Hematopoietic multipotent progenitor cell treated with erythropoietin and hydrocortisone succinate and interleukin-3 and kit ligand, for 6 days (in vitro differentiated cells): ENCODE results near the gene MCHR2.
A peak's percentile ranks its signal among the peaks of the same experiment; 100 is the strongest.
"Not testable (repeated sequence)": the region's sequence is repeated elsewhere in the genome, so short reads cannot be mapped to it uniquely, and the experiment has no call there.

Experiments
- DNase-seq: peaks from one replicate; pipeline ENCODE4 v3.0.0-alpha.2; 2015

MCHR2 gene

GRCh38 chr6:99993533-99994251, at the start of gene MCHR2:
Gene MCHR2 (minus strand): TSS chr6:99994223. CDS start chr6:99956147, 38,076 bp downstream.
- no peak for DNase-seq

DNA sequence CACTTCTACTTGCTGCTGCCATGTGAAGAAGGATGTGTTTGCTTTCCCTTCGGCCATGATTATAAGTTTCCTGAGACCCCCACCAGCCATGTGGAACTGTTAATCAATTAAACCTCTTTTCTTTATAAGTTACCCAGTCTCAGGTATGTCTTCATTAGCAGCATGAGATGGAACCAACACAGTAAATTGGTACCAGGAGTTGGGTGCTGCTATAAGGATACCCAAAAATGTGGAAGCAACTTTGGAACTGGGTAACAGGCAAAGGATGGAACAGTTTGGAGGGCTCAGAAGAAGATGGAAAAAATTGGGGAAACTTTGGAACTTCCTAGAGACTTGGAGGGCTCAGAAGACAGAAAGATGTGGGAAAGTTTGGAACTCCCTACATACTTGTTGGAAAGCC, 44.5 kb upstream of the MCHR2 start:
- DNase-seq = not testable (repeated sequence)

GRCh38 chr6:100035873-100036653, 42.0 kb upstream of the MCHR2 start:
- DNase-seq = no peak

- no peak for DNase-seq
These were observed 29.8 kb upstream of the MCHR2 start for GRCh38 chr6:100023798-100024197.

DNA sequence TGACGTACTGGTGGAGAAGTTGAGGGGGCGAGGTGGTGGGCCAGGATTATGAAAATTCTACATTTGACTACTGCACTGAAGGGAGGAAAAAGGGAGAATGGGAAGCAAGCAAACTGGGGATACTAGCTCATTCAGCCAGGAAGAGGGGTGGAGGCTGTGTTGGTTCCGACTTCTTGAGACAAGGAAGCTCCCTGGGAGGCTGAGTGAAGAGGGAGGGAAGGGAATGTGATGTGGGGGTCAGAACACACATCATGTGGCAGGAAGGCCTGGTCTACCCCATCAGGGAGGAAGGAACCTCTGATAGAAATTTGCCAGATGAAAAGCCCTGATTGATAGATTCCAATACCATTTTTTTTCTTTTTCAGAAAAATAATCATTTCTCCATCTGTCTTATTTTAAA, 28.8 kb upstream of the MCHR2 start:
- no peak for DNase-seq

GRCh38 chr6:100008857-100009256, 14.8 kb upstream of the MCHR2 start:
- no peak for DNase-seq

GRCh38 chr6:100001915-100002388, 7.9 kb upstream of the MCHR2 start:
- DNase-seq = peak; percentile 76

DNA sequence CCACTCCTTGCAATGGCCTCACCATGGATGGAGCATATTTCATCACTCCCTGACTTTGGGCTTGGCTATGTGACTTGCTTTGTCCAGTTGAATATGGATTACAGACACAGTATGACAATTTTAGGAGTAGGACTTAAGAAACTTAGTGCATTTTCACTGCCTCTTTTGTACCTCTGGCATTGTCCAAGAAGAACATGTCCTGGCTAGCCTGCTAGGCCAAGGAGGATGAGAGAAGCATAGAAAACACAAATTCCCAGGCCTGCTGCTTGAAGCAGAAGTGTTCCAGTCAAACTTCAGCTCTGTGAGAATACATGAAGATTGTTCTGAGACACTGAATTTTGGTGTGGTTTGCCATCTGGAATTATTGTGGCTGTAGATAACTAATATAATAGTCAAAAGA, 3.1 kb upstream of the MCHR2 start:
- no peak for DNase-seq

- no peak for DNase-seq
These were observed 1.9 kb upstream of the MCHR2 start for GRCh38 chr6:99995916-99996315.

DNA sequence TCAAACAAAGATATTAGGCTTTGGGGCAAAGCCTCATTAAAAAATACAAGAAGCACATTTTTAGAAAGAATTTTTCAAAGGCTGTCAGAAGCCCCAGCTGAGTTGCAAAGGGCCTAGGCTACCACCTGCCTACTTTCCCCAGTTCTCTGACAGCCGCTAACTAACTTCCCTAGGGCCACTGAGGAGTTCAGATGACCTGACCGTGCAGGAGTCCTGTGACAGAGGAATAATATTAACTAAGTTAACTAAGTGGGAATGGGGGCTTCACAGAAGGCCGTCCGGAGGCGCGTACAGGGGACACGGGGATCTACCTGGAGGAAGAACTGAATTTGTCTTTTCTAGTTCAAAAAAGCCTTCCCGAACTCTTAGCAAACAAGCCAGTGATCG, 884 bp downstream of the MCHR2 start:
- no peak for DNase-seq

GRCh38 chr6:99991955-99992354, 2.1 kb downstream of the MCHR2 start:
- DNase-seq = no peak

DNA sequence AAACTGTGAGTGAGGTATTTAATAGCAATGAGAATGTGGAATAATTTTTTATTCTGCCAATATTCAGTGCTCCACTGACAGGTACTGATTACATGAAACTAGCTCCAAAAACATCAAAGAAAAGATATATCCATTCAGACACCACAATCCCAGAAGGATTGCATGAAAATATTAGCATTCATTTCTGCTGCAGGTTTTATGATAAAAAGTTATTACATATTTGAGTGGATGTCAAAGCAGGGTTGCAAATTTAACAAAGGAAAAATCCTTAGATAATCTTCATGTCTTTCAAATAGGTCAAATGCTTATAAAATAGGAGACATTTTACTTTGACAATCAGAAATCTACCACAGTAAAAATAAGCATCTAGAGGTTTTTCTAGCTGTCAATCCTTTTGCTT, 13.3 kb downstream of the MCHR2 start:
- no peak for DNase-seq

DNA sequence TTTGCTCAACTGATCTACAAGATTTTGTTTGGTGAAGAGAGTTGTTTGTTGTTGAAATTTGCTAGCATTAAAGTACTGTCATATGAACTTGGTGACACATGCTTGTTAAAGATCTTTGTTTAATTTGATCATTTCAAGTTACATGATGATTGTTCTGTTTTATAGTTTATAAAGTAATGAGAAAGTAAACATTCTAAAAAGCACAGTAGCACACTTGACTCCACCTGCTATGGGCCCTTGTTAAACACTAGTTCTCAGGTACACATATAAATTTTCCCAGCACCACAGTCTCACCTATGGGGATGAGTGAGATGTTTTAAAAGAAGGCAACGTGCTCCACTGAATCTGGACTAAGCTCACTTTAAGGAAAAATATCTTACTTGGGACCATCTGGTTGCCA, 14.1 kb downstream of the MCHR2 start:
- DNase-seq = no peak

DNA sequence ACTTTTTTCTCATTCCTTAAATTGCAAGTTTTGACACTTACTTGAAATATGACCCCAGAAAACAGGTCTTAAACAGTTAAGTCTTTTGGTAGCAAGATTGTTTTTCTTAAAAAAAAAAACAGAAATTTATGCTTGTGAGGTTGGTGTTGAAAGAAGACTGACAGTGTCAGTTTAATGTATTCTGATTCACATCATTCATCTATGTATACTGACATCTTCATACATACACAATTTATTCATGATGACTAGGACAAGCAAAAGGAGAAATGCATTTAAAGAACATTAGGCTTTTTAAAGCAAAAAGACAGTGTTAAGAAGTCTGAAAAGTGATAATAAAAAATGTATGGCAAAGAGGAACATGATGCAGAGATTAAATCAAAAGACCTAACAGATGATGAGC, 27.0 kb downstream of the MCHR2 start:
- no peak for DNase-seq

GRCh38 chr6:99960027-99960426, 34.0 kb downstream of the MCHR2 start:
- no peak for DNase-seq

- no peak for DNase-seq
These were observed 42.8 kb downstream of the MCHR2 start for GRCh38 chr6:99951016-99951805.

DNA sequence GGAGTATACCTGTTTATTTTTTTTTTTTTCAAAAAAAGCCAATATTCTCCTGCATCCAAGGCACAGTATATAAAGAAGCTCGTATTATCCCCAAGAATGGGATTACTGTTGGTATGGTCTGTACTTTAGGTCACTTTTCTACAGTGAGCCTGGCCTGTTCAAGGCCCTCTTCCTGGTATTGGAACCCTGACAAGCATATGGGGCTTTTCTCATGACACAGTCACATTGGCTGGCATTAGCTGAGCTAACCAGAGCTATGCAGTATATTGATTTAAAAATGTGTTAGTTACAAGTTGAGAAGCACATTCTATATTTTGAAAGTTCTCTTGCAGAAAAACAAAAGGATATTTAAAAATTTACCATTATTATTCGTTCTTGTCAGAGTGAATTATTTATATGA, 48.0 kb downstream of the MCHR2 start:
- no peak for DNase-seq

DNA sequence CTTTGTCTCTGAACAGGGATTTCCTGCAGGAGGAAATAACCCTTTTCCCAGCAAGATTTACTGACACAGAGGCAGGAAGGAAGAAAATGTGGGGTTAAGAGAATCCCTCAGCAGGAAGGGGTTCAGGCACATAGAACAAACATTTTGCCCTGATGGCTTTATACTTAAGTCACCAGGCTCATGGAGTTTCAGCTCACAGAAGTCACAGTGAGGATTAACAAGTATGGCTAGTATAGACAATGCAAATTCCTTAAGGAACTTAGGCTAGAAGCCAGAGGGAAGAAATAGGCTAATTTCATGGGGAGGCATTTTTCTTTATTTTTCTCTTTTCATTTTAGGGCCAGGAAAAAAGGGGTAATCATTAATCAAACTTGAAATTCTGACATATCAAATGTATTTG, 50.2 kb downstream of the MCHR2 start:
- DNase-seq = no peak

DNA sequence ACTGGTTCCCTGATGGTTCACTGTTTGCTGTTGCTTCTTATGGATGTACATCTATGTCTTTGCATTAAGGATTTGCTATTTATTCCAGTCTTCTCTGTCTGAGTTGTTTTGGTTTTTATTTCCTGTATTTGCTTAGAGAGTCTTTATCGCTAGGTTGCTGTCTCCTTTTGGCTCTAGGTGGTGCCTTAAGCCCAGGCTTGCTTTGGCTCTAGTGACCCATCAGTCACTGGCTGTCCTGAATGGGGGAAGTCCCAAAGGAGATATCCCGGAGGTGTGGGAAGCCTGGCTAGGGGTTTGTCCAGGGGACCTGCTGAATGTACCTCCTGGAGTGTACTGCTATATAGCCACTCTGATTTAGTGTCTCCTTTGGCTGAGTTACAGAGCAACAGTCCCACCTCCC, 53.4 kb downstream of the MCHR2 start:
- no peak for DNase-seq

DNA sequence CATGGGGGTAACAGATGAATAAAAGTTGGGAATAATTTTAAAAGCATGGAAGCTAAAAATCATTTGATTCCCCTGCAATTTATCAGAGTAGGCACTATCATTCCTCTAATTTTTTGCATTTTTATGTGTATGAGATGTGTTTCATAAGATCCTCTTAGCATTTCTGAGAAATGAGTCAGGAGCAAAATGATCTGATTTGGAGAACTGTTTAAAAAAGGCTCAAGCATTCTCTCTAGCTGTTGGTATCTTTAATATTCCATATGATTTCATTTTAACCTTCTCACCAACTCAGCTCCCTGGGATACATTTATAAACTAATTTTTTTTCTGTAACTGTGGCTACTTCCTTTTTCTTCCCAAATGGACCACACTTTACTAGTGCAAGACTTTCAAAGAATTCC, 60.9 kb downstream of the MCHR2 start:
- no peak for DNase-seq

GRCh38 chr6:99912657-99913056, 81.4 kb downstream of the MCHR2 start:
- no peak for DNase-seq

- peak; percentile 67 for DNase-seq
These were observed 88.6 kb downstream of the MCHR2 start for GRCh38 chr6:99905209-99906106.
